Pulmonary artery endothelial cell (primary cell): ENCODE data around the gene LAMC2. TPM values are rescaled to one million over a fixed set of nuclear protein-coding genes. Genes with fewer than 3 reads are reported as not detected.

Source experiments
- DNase-seq: peaks from one replicate; pipeline ENCODE4 v3.0.0-alpha.2; 2011; ENCODE audit warnings: low read depth, low spot score
- total RNA-seq: library from RNA; depleted of rRNA; stranded (reverse); fragments of >200 nt; gene quantifications from 2 replicates; pipeline ENCODE4 v1.2.3, GENCODE V29; 2014

Gene LAMC2
- total RNA-seq, 1 donor from 2014 or later, result 24.1 TPM

- no peak for DNase-seq
Observed at GRCh38 chr1:183168308-183168707, 17.8 kb upstream of the LAMC2 start.

DNA sequence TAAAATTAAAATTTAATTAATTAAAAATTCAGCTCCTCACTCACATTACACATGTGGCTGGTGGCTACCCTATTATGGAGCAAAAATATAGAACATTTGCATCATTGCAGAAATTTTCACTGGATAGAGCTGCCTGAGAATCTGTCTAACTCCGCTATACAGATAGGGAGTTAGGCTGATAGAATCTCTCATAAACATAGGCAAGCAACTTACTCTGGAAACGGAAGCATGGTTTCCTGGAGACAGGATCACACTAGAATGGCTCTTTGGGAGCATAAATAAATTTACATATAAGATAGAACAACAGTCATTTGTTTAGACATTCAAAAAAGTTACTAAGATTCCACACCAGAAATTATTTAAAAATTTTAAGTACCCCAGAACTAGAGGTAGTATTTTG, 12.2 kb upstream of the LAMC2 start:
- DNase-seq, result no peak

DNA sequence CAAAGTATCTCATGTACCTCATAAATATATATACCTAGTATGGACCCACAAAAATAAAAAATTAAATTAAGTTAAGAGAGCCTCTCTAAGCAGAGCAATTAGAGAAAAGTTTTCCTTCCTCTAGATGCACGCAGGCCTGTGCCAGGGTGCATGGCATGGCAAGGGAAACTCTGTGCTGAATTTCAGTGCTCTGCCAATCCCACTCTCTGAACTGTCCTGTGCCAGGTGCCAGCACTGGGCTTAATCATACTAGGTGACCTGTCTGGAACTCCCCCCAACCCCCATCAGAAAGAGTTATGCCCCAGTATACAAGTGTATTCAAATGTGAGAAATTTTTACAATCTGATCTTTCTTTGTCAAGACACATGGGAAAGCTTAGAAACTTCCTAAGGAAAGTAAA, 10.4 kb upstream of the LAMC2 start:
- no peak for DNase-seq

- no peak for DNase-seq
Observed at GRCh38 chr1:183178545-183178944, 7.5 kb upstream of the LAMC2 start.

DNA sequence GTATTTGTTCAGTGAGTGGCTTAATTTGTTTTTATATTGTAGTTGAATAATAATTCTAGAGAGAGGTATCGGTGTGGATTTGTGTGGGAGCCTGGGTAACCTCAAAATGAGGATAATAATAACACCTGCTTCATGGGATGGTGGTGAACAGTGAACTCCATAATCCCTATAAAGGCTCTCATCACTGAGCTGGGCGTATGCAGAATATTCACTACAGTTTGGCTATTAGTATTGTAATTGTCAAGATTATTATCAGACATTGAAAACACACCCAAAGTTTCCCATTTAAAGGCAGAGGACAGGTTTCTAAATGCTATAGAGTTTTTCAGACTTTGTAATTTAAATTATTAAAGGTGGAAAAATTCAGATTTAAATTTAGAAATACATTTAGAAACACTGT, 7.0 kb upstream of the LAMC2 start:
- no peak for DNase-seq

- DNase-seq, result peak; percentile 68
Observed at GRCh38 chr1:183180218-183180617, 5.8 kb upstream of the LAMC2 start.

DNA sequence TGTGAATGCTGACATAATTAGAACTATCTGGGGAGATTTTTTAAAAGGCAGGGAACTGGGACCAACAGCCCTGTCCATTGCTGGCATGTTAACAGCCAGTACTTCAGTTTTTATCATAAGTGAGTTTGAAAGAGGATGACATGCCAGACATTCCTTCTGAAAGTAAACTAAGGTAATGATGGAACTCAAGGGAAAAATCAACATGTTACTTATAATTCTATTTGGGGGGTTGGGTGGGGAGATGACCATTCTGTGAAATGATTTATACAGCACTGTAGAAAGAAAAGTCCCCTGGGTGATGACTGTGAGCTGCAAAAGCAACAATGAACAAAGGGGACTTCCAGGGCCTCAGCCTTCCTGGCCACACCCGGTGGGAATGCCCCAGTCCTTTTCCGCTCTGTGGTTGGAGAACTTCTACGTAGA, 5.4 kb upstream of the LAMC2 start:
- DNase-seq, result peak; percentile 73

- DNase-seq, result no peak
Observed at GRCh38 chr1:183186841-183187240, 777 bp downstream of the LAMC2 start.

- no peak for DNase-seq
Observed at GRCh38 chr1:183188240-183188639, 2.2 kb downstream of the LAMC2 start.

- no peak for DNase-seq
Observed at GRCh38 chr1:183191833-183192232, 5.8 kb downstream of the LAMC2 start.

DNA sequence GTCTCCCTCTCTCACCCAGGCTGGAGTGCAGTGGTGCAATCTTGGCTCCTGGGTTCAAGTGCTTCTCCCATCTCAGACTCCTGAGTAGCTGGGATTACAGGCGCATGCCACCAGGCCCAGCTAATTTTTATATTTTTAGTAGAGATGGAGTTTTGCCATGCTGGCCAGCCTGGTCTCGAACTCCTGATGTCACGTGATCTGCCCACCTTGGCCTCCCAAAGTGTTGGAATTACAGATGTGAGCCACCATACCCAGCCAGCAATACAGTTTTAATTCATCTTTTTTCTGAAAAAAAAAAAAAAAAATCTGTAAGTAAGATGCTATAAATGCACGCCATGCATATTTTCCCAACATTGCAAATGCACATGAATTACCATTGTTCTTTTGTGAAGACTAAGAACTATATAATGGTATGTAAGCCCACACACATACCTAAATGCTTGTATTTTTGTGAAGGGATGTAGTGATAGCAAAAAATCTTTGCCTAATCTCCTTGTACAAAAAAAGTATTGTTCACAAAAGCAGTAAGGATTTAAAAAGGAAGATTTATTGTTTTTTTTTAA, 8.0 kb downstream of the LAMC2 start:
- DNase-seq, result no peak

- no peak for DNase-seq
Observed at GRCh38 chr1:183194527-183195141, 8.6 kb downstream of the LAMC2 start.

- no peak for DNase-seq
Observed at GRCh38 chr1:183195142-183195574, 9.1 kb downstream of the LAMC2 start.

DNA sequence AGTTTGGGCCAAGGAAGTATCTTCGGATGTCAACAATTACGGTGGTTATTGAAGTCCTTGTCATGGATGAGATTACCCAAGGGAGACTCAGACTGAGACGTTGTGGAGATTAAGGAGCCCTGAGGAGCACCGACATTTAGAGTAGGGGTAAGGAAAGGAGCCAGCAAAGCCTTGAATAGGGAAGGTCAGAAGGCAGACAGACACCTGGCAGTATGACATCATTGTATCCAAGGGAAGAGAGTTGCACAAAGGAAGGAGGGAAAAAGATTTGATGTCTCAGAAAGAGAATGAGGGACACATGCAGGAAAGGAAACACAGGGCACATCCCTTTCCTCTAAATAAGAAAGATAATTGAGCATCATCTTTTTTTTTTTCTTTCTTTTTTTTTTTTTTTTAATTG, 11.7 kb downstream of the LAMC2 start:
- no peak for DNase-seq

DNA sequence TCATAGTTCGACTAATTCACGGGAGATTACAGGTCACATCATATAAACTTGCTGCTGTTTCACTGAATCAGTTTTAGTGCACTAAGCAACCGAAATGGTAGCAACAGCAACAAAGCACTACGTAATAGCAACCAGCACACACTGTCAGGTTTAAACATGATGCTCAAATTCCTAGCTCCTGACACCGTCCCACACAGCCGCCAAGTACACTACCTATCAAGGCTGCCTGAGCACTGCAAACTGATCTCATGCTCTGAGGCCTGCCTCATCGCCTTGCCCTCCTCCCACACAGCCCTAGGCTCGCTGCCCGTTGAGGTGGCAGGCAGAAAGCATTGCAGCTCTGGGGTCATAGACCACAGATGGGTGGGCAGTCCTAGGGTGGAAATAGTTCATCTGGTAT, 12.4 kb downstream of the LAMC2 start:
- DNase-seq, result no peak

DNA sequence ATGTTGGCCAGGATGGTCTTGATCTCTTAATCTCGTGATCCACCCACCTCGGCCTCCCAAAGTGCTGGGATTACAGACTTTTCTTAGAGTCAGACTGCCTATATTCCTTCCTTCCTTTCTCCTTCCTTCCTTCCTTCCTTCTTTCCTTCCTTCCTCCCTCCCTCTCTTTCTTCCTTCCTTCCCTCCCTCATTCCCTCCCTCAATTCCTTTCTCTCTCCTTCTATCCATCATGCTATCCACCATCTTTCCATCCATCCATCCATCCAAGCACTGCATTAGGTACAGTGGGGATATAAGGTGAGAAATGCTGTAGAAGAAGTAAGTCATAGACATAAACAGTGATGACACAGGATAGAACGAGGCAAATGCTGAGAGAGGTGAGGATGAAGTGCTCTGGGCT, 13.2 kb downstream of the LAMC2 start:
- no peak for DNase-seq

GRCh38 chr1:183200451-183200850, 14.4 kb downstream of the LAMC2 start:
- DNase-seq, result no peak

DNA sequence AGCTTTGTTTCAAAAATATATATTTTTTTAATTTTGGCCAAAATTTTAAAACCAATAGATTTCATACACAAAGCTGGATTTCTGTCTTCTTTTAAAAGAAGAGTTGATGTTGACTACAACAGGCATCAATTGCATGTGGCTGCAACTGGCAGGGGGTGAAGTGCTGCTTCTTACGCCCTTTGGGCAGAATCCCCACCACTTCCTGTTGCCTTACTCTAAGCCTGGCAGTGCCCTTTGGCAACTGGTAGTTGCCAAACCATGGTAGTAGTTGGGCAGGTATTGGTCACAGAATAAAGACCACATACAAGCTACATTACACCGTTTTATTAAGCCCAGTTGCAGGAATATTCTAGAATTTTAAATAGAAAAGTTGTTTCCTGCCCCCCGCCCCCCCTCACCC, 17.0 kb downstream of the LAMC2 start:
- no peak for DNase-seq

DNA sequence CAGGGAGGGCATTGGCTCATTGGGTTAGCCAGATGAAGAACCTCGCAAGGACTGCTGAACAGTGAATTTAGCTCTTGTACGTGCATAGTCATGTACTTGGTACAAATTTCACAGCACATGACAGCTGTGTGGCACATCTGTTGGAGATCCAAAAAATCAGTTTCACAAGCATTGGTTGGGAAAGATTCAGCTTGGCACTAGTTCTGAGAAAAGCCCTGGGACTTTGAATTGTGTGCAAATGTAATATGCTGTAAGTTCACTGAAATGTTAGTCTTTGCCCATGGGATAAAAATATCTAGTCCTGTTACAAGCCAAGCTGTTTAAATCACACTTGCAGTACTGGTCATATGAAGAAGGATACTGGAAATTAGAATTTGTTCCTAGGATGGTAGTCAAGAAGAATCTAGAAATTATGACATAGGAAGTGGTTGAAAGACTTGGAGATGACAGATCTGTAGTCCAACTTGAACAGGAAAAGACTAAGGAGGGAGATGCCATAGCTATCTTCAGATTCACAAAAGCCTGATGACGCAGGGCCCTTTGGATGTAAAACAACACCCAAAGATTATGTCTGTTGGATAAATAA, 19.2 kb downstream of the LAMC2 start:
- no peak for DNase-seq

DNA sequence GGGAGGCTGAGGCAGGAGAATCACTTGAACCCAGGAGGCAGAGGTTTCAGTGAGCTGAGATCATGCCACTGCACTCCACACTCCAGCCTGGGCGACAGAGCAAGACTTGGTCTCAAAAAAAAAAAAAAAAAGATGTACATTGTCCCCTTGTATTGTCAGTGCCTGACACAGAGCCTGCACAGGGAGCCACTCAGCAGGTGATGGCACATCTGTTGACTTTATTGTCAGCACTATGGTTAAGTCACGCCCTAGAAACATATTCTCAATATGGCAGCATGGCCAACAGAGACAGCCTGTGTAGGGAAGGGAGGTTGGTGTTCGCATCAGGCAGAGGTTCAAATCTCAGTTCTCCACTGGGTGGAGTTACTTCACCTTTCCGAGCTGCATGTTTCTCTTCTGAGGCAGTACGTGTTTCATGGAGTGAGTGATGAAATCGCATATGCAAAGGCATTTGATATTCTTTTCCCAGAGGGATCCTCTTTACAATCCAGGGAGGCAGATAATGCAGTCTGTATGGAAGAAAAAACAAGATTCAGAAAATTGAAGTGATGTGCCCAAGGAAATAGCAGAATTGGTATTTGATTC, 20.6 kb downstream of the LAMC2 start:
- DNase-seq, result no peak

DNA sequence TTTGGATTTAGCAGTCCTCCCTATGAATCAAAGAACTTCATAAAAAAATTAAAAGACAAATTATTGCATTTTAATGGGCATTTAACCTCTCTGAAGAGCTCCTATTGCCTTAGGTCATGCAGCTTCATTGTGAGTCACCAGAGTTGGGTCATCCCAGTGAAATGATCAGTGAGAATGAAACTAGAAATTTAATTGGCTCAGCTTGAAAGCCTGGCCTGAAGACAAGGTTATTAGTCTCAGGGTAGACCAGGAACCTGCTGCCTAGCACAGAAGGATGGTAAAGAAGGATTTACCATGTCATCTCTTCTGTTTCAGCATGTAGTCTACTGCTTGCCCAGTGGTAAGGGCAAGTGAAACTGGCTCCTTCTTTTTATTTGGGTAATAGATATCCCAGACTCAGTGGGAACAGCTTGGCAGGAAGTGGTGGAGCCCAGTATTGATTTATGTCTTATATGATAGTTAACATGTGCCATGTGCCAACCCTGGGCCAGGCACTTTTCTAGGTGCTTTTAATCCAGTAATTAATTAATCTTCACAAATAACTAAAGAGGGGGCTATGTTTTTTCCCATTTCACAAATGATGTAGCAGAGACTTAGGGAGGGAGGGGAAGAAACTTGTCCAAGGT, 23.6 kb downstream of the LAMC2 start:
- no peak for DNase-seq

DNA sequence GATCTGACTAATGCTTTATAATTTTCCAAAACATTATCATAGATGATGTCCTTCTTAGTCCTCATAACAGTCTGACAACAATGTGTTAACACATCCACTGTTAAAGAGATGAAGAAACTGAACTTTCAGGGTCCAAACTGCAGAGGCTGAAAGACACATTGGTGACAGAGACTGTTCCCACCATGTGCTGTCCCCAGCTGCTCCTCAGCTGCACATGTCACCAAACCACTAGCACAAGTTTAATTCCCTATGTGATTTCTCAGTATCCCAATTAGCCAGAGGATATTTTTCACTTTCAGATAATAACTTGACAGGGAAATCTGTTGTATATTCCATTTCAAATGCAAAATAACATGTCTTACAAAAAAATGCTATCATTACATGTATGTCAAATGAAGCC, 24.6 kb downstream of the LAMC2 start:
- no peak for DNase-seq
